ENCODE data around the gene RINL.
"Not testable (repeated sequence)": the region's sequence is repeated elsewhere in the genome, so short reads cannot be mapped to it uniquely, and the experiment has no call there.

The RINL gene

GRCh38 chr19:38831142-38831605, 46.9 kb downstream of the RINL start:
- DNase-seq: no peak

GRCh38 chr19:38830039-38830733, 47.9 kb downstream of the RINL start:
- no peak for DNase-seq

GRCh38 chr19:38829203-38829602, 48.9 kb downstream of the RINL start:
- not testable (repeated sequence) for DNase-seq

GRCh38 chr19:38826856-38827551, 51.1 kb downstream of the RINL start:
- no peak for DNase-seq

DNA sequence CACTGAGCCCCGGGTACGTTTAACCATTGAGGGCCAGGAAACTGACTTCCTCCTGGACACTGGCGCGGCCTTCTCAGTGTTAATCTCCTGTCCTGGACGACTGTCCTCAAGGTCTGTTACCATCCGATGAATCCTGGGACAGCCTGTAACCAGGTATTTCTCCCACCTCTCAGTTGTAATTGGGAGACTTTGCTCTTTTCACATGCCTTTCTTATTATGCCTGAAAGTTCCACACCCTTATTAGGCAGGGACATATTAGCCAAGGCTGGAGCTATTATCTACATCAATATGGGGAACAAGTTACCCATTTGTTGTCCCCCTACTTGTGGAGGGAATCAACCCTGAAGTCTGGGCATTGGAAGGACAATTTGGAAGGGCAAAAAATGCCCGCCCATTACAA, 52.1 kb downstream of the RINL start:
- DNase-seq: not testable (repeated sequence)

- DNase-seq: not testable (repeated sequence)
Observed at GRCh38 chr19:38821230-38821825, 56.7 kb downstream of the RINL start.

- no peak for DNase-seq
Observed at GRCh38 chr19:38819231-38819920, 58.7 kb downstream of the RINL start.
